B cell (primary cell): ENCODE measurements around the gene TMEM86B. TPM values are rescaled to one million over a fixed set of nuclear protein-coding genes. Genes with fewer than 3 reads are reported as not detected.

Experiments used
- ATAC-seq: fragments of 200-7000 bp; cut with Tn5 transposase; one replicate; pipeline ENCODE4 v1.10.0; 2021; ENCODE audit warnings: low read depth, mild to moderate bottlenecking, moderate number of reproducible peaks, moderate library complexity
- CTCF ChIA-PET: fragments of 350-600 bp; sonication (Branson Sonifier 250); formaldehyde crosslinking; loops from one replicate; lab custom pipeline; 2021; ENCODE audit warnings: antibody characterized with exemption, inconsistent platforms; lab: Charles Lee
- POLR2A ChIA-PET: fragments of 350-600 bp; sonication (Branson Sonifier 250); formaldehyde crosslinking; loops from one replicate; lab custom pipeline; 2021; ENCODE audit warnings: antibody characterized with exemption; lab: Charles Lee
- DNase-seq: peaks from one replicate; pipeline ENCODE4 v3.0.0; 2013
- H2AFZ ChIP-seq: 2 replicates; pipeline ENCODE4 v1.6.1; 2012; ENCODE audit warnings: mild to moderate bottlenecking, low read depth, low read length; ENCODE audit not compliant: insufficient read depth, poor library complexity, severe bottlenecking
- H3K27ac ChIP-seq, 2 donors: 1 replicate in 1 of 2; 2 replicates in 1 of 2; pipeline ENCODE4 v1.5.1; 2012 to 2013; ENCODE audit warnings: low read length in 2 of 2, mild to moderate bottlenecking in 2 of 2, moderate library complexity in 1 of 2
- H3K27me3 ChIP-seq, 4 experiments: fragments of 200-600 bp in 1 of 4; sonication (generic) in 1 of 4; replicated peaks in 1 of 4; 1 replicate in 2 of 4; 2 replicates in 2 of 4; pipeline versions ENCODE4 v1.6.1 to v1.7.0; 2013 to 2016; ENCODE audit warnings: low read length in 3 of 4, mild to moderate bottlenecking in 2 of 4, mixed read lengths in 1 of 4, moderate library complexity in 1 of 4; ENCODE audit not compliant: insufficient read depth in 4 of 4, control insufficient read depth in 3 of 4; ENCODE audit errors: control extremely low read depth in 1 of 4
- H3K36me3 ChIP-seq, 2 experiments: replicated peaks in 1 of 2; 1 replicate in 1 of 2; 2 replicates in 1 of 2; pipeline versions ENCODE4 v1.6.1 to v1.7.1; 2013; ENCODE audit warnings: low read length in 1 of 2; ENCODE audit not compliant: insufficient read depth in 2 of 2, control insufficient read depth in 1 of 2; ENCODE audit errors: control extremely low read depth in 1 of 2, extremely low read depth in 1 of 2
- H3K4me1 ChIP-seq, 2 donors: fragments of 200-600 bp in 1 of 2; sonication (generic) in 1 of 2; 1 replicate in 1 of 2; 2 replicates in 1 of 2; pipeline versions ENCODE4 v1.5.1 to v1.6.1; 2013 to 2017; ENCODE audit warnings: low read length in 2 of 2; ENCODE audit not compliant: control insufficient read depth in 2 of 2, insufficient read depth in 2 of 2
- H3K4me2 ChIP-seq: replicated peaks from 2 replicates; pipeline ENCODE3; 2012; ENCODE audit warnings: mild to moderate bottlenecking, low read depth, low read length; ENCODE audit not compliant: poor library complexity, severe bottlenecking
- H3K4me3 ChIP-seq, 5 experiments: fragments of 200-600 bp in 1 of 5; sonication (generic) in 1 of 5; 1 replicate in 3 of 5; 2 replicates in 2 of 5; pipeline versions ENCODE4 v1.5.1 to v1.7.0; 2011 to 2016; ENCODE audit warnings: low read length in 4 of 5, mild to moderate bottlenecking in 4 of 5, low read depth in 2 of 5, control low read depth in 1 of 5, moderate library complexity in 1 of 5; ENCODE audit not compliant: insufficient read depth in 1 of 5; ENCODE audit errors: control extremely low read depth in 1 of 5, extremely low read depth in 1 of 5
- H3K79me2 ChIP-seq: fragments of 200-600 bp; sonication (generic); one replicate; pipeline ENCODE4 v1.6.0; 2016; ENCODE audit warnings: low read length; ENCODE audit not compliant: control insufficient read depth, insufficient read depth
- H3K9ac ChIP-seq: fragments of 200-600 bp; sonication (generic); 2 replicates; pipeline ENCODE4 v1.6.1; 2017; ENCODE audit warnings: mild to moderate bottlenecking, low read length, moderate library complexity
- H3K9me3 ChIP-seq, 3 donors: one replicate each; pipeline versions ENCODE4 v1.6.1 to v1.7.1; 2013; ENCODE audit warnings: low read length in 2 of 3; ENCODE audit not compliant: control insufficient read depth in 2 of 3, insufficient read depth in 1 of 3; ENCODE audit errors: control extremely low read depth in 1 of 3
- H4K20me1 ChIP-seq: 2 replicates; pipeline ENCODE4 v1.6.0; 2012; ENCODE audit warnings: mild to moderate bottlenecking, low read length; ENCODE audit not compliant: insufficient read depth, control insufficient read depth, poor library complexity, severe bottlenecking
- H3K27ac Mint-ChIP-seq: one replicate; pipeline ENCODE4 v1.8.0; 2021; ENCODE audit warnings: mixed read lengths
- H3K27me3 Mint-ChIP-seq: one replicate; pipeline ENCODE4 v1.8.0; 2021; ENCODE audit warnings: mixed read lengths
- H3K4me1 Mint-ChIP-seq: one replicate; pipeline ENCODE4 v1.8.0; 2021; ENCODE audit warnings: mixed read lengths
- H3K4me3 Mint-ChIP-seq: one replicate; pipeline ENCODE4 v1.8.0; 2021; ENCODE audit warnings: mixed read lengths
- H3K9me3 Mint-ChIP-seq: one replicate; pipeline ENCODE4 v1.8.0; 2022; ENCODE audit warnings: mixed read lengths; ENCODE audit not compliant: insufficient read depth
- CTCF ChIP-seq: fragments of 200-600 bp; IDR thresholded peaks from one replicate; pipeline ENCODE4 v1.8.0; 2022; ENCODE audit warnings: antibody characterized with exemption, mild to moderate bottlenecking
- EZH2 ChIP-seq: IDR thresholded peaks from 2 replicates; pipeline ENCODE4 v1.6.1; 2012; ENCODE audit warnings: borderline replicate concordance, low read depth, mild to moderate bottlenecking, moderate library complexity, low read length; ENCODE audit not compliant: insufficient read depth, poor library complexity, severe bottlenecking
- WGBS: methylation state at CpG from one replicate; pipeline ENCODE4 v1.1.5; 2013; ENCODE audit warnings: missing lambda C conversion rate; ENCODE audit not compliant: insufficient coverage; 5-methylcytosine and 5-hydroxymethylcytosine counted together
- intact Hi-C: fragments of 100-400 bp; cut with micrococcal nuclease; formaldehyde crosslinking; loops from one replicate; pipeline ENCODE4 v1.10.0; 2022
- polyA plus RNA-seq: library from polyadenylated mRNA; depleted of rRNA; stranded (reverse); fragments of >200 nt; gene quantifications from 2 replicates; pipeline ENCODE4 v1.2.3, GENCODE V29; 2012
- total RNA-seq, 2 donors: library from RNA; stranded (reverse); fragments of 120-200 nt in 1 of 2; gene quantifications; 1 replicate in 1 of 2; 2 replicates in 1 of 2; pipeline versions ENCODE4 v1.2.3 to v1.2.4, GENCODE V29; 2013 to 2022

The TMEM86B gene
- total and polyA plus RNA-seq, 2 donors (not counting 1 experiment from before 2014, with no cell fraction given) = 13.6 to 20.7 TPM

- H3K27me3 Mint-ChIP-seq = no peaks in the 10 kb centered on the region
- H3K9ac ChIP-seq = no peak overlapping the region
- H3K27ac Mint-ChIP-seq = no peak overlapping the region
- no peaks in the 10 kb centered on the region for H3K27me3 ChIP-seq
- DNase-seq = no peak
- ChIA-PET CTCF (no interaction called here), POLR2A (no interaction called here)
- peaks cover 0 to 24% of the 10 kb centered on the region in 2 experiments for H3K36me3 ChIP-seq
- no peak overlapping the region for H2AFZ ChIP-seq
- peaks cover 38% of the 10 kb centered on the region for H3K79me2 ChIP-seq
- H4K20me1 ChIP-seq = peaks cover 23% of the 10 kb centered on the region
- no peaks in the 10 kb centered on the region for H3K9me3 ChIP-seq
- peaks cover 38 to 45% of the 10 kb centered on the region in 2 donors for H3K4me1 ChIP-seq
- no peak overlapping the region for H3K27ac ChIP-seq
- intact Hi-C loops = no loop called here
- TF ChIP-seq CTCF (no peak), EZH2 (no peak)
- WGBS = 94% methylated on average over 26 of the region's 36 CpGs
- no peak for ATAC-seq
- peaks cover 40% of the 10 kb centered on the region for H3K4me1 Mint-ChIP-seq
- no peak overlapping the region for H3K4me3 ChIP-seq
- no peak overlapping the region for H3K4me2 ChIP-seq
- no peak overlapping the region for H3K4me3 Mint-ChIP-seq
- H3K9me3 Mint-ChIP-seq = no peaks in the 10 kb centered on the region
These were observed 45.6 kb upstream of the TMEM86B start for GRCh38 chr19:55273978-55274707.

GRCh38 chr19:55272142-55272541, 43.6 kb upstream of the TMEM86B start:
- H3K27me3 Mint-ChIP-seq = no peaks in the 10 kb centered on the region
- peaks cover 20% of the 10 kb centered on the region for H4K20me1 ChIP-seq
- WGBS = 98% methylated on average over 17 of the region's 18 CpGs
- no peak for ATAC-seq
- intact Hi-C loops = no loop called here
- peaks cover 0 to 20% of the 10 kb centered on the region in 2 experiments for H3K36me3 ChIP-seq
- H3K79me2 ChIP-seq = peaks cover 56% of the 10 kb centered on the region
- TF ChIP-seq EZH2 = no peak
- TF ChIP-seq CTCF = no peak
- ChIA-PET CTCF (no interaction called here), POLR2A (interaction anchor here (0.7 kb wide), 1 partner anchor 213 kb away, joined by 3 read pairs; the partner anchor contains the start of gene NAT14)
- H3K4me1 ChIP-seq = peaks cover 25 to 27% of the 10 kb centered on the region in 2 donors
- no peak overlapping the region for H3K4me2 ChIP-seq
- H3K4me3 ChIP-seq = no peak overlapping the region
- no peak overlapping the region for H3K27ac ChIP-seq
- H3K4me1 Mint-ChIP-seq = peaks cover 27% of the 10 kb centered on the region
- no peak overlapping the region for H3K4me3 Mint-ChIP-seq
- no peak for DNase-seq
- no peaks in the 10 kb centered on the region for H3K27me3 ChIP-seq
- H3K27ac Mint-ChIP-seq = no peak overlapping the region
- H3K9me3 Mint-ChIP-seq = no peaks in the 10 kb centered on the region
- no peak overlapping the region for H3K9ac ChIP-seq
- H2AFZ ChIP-seq = no peak overlapping the region
- H3K9me3 ChIP-seq = no peaks in the 10 kb centered on the region
